HG03103 (cell line): ENCODE data around the gene GOLGA6L26.
"Not testable (repeated sequence)": the region's sequence is repeated elsewhere in the genome, so short reads cannot be mapped to it uniquely, and the experiment has no call there.

Experiments
- ATAC-seq: cut with Tn5 transposase; IDR thresholded peaks from one replicate; pipeline ENCODE4 v1.9.1; 2021; ENCODE audit warnings: low read depth; ENCODE audit not compliant: unreplicated experiment

GOLGA6L26 gene

GRCh38 chr15:23334096-23334495 is at the start of gene GOLGA6L26:
TSS of gene GOLGA6L26 (minus strand) at chr15:23334196. CDS start at chr15:23334135, 61 bp downstream.
- ATAC-seq = not testable (repeated sequence)

GRCh38 chr15:23381192-23381591 is 47.2 kb upstream of the GOLGA6L26 start:
- ATAC-seq = not testable (repeated sequence)

- not testable (repeated sequence) for ATAC-seq
Measured at GRCh38 chr15:23380700-23381099, 46.7 kb upstream of the GOLGA6L26 start.

GRCh38 chr15:23378946-23379345 is 45.0 kb upstream of the GOLGA6L26 start:
- ATAC-seq = not testable (repeated sequence)

GRCh38 chr15:23374226-23374625 is 40.2 kb upstream of the GOLGA6L26 start:
- ATAC-seq = not testable (repeated sequence)

GRCh38 chr15:23372891-23373600 is 39.0 kb upstream of the GOLGA6L26 start:
- not testable (repeated sequence) for ATAC-seq

- no peak for ATAC-seq
Measured at GRCh38 chr15:23372284-23372683, 38.3 kb upstream of the GOLGA6L26 start.

GRCh38 chr15:23371868-23372267 is 37.9 kb upstream of the GOLGA6L26 start:
- not testable (repeated sequence) for ATAC-seq

GRCh38 chr15:23371134-23371533 is 37.1 kb upstream of the GOLGA6L26 start:
- not testable (repeated sequence) for ATAC-seq

GRCh38 chr15:23370578-23370977 is 36.6 kb upstream of the GOLGA6L26 start:
- ATAC-seq = no peak

GRCh38 chr15:23364261-23364660 is 30.3 kb upstream of the GOLGA6L26 start:
- not testable (repeated sequence) for ATAC-seq

GRCh38 chr15:23362622-23363021 is 28.6 kb upstream of the GOLGA6L26 start:
- ATAC-seq = not testable (repeated sequence)

GRCh38 chr15:23354448-23354847 is 20.5 kb upstream of the GOLGA6L26 start, which contains the start of gene GOLGA8S:
TSS of gene GOLGA8S (plus strand) at chr15:23354748. CDS start at chr15:23354810, 62 bp downstream.
- ATAC-seq = not testable (repeated sequence)

- not testable (repeated sequence) for ATAC-seq
Measured at GRCh38 chr15:23311233-23311632, 22.8 kb downstream of the GOLGA6L26 start.

GRCh38 chr15:23305921-23306320 is 28.1 kb downstream of the GOLGA6L26 start:
- ATAC-seq = not testable (repeated sequence)

- not testable (repeated sequence) for ATAC-seq
Measured at GRCh38 chr15:23304805-23305204, 29.2 kb downstream of the GOLGA6L26 start.

- ATAC-seq = not testable (repeated sequence)
Measured at GRCh38 chr15:23304267-23304666, 29.7 kb downstream of the GOLGA6L26 start.

GRCh38 chr15:23303654-23304053 is 30.3 kb downstream of the GOLGA6L26 start:
- ATAC-seq = not testable (repeated sequence)

- not testable (repeated sequence) for ATAC-seq
Measured at GRCh38 chr15:23303246-23303645, 30.8 kb downstream of the GOLGA6L26 start.
